IPS DF 4.7 (cell line): Measurements from ENCODE around the gene FHOD3.
"Not testable (repeated sequence)": the region's sequence is repeated elsewhere in the genome, so short reads cannot be mapped to it uniquely, and the experiment has no call there.

Source experiments
- DNase-seq: peaks from one replicate; pipeline ENCODE4 v3.0.0-alpha.2; 2013; ENCODE audit warnings: low spot score; ENCODE audit errors: extremely low read depth

Gene FHOD3

GRCh38 chr18:36449451-36449850, 151.9 kb downstream of the FHOD3 start:
- no peak for DNase-seq

DNA sequence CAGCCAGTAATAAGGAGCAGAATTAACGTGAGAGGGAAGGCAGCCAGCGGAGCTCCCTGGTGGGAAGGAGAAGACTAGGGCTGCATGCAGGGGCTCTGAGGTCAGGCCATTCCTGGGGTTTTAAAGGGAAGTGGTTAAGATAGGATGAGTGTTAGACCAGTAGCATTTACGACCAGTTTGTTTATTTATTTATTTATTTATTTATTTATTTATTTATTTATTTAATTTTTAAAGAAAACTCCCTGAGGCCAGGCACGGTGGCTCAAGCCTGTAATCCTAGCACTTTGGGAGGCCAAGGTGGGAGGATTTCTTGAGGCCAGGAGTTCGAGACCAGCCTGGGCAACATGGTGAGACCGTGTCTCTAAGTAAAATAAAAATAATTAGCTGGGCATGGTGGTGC, 152.8 kb downstream of the FHOD3 start:
- DNase-seq, result no peak

DNA sequence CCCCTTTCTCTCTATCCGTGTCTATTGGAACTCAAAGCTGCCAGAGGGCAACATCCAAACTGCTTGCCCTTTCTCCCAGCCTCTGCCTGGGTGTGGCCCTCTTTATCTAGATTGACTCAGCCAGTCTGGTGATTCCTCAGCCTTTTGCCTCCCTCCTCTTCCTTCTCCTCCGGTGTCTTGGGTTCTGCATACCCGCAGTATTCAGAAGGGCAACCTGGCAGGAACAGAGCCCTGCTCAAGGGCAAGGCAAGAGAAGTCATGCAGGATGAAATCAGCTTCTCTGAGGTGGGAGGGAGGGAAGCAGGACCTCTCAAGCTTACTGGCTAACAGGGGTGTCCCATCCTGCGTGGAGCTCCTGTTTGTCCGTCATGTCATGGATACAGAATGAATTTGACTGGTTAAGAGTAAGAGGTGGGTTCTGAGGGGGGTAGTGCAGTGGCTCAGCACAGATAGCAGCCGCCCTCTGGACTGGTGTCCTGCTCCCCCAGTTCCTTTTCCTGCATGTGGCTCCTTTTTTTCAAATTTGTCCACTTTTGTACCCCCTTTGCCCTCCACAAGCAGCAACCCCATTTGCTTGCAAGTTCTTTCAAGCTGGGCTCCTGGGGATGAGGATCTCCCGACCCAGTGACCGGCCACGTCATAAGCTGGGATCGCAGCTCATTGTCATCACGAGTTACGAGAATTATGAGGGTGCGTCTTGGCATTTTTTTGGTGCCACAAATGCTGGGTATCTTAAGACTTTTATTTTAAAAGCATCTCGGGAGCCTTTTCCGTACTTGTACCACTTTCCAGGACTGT, 154.1 kb downstream of the FHOD3 start:
- no peak for DNase-seq

- DNase-seq, result no peak
Observed at GRCh38 chr18:36454245-36454644, 156.7 kb downstream of the FHOD3 start.

DNA sequence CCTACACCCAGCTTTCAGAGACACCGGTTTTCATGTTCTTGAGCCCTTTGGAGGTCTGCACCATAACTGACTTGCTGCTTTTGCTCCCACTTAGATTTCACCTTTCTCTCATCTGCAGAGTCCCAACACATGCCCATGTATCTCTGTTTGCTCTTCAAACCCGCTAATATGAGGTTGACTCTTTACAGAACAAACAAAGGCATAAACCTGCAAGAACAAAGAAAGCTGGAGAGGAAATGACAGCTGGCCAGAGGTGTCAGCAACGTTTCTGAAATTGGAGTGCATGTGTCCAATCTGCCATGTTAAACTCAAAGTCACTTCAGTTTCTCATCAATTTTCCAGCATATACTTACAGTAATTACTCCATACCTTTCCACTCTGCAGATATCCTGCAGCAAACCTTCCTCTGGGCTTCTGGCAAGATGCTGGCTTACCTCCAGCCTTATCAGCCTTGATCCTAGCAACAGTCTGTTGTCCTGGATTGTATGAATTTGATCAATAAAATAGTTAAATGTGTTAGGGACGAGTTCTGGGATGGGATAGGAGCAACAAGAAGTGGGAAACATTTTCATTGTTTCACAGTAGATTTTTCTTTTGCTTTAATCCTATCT, 157.4 kb downstream of the FHOD3 start:
- no peak for DNase-seq

DNA sequence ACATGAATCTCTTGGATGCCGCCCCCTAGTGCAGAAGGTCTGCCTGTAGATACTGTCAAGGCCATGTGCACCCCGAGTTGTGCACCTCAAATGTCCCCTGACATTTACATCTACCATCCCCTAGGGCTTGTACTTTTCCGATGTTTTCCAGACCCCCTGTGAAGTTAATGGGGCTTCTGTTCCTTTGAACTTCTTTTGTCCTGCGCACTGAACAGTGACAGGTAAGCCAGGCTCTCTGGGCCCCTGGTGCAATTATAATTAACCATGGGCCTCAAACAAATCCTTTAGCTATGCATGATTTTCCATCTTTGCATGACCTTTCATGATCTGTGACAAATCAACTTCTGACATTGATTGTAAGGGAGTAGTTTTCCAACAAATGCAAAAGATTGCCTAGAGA, 158.4 kb downstream of the FHOD3 start:
- DNase-seq, result no peak

- DNase-seq, result no peak
Observed at GRCh38 chr18:36456622-36457021, 159.1 kb downstream of the FHOD3 start.

GRCh38 chr18:36457683-36458082, 160.2 kb downstream of the FHOD3 start:
- no peak for DNase-seq

GRCh38 chr18:36458306-36458705, 160.8 kb downstream of the FHOD3 start:
- no peak for DNase-seq

DNA sequence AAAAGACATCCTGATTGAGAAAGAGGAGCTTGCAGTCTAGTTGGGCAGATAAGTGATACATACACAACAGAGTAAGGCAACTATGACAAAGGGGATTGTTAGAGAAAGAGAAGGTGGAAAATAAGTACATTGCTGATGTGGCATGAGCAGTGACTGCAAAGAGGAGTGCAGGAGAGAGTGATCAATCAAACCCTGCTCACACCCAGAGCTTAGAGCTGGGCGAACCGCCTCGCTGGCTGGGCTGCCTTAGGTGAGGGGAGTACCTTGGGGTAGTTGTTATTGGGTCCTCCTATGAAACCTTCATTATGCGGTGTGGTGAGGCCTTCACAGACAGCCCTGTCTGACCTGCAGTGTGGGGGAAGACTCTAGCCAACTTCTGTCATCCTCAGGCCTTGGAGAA, 161.7 kb downstream of the FHOD3 start:
- no peak for DNase-seq

GRCh38 chr18:36459786-36460185, 162.3 kb downstream of the FHOD3 start:
- no peak for DNase-seq

GRCh38 chr18:36460324-36460850, 162.9 kb downstream of the FHOD3 start:
- DNase-seq, result no peak

DNA sequence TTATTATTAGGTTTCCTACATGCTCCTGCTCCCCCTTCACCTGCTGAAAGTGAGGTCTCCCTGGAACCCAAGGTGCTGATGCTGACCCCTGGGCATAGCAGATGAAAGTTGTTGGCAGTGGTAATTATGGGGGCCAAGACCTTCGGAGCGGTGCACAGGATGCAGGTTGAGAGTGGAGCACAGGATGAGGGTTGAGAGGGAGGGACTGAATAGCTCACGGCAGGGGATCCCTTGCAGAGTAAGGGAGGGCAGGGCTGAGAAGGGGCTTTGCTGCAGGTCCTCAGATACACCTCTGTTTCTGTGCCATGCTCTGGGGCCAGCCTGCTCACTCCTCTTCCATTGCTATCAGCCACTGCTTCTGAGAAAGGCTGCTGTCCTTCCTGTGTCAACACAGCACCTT, 163.3 kb downstream of the FHOD3 start:
- DNase-seq, result no peak

GRCh38 chr18:36461551-36461987, 164.1 kb downstream of the FHOD3 start:
- DNase-seq, result no peak

DNA sequence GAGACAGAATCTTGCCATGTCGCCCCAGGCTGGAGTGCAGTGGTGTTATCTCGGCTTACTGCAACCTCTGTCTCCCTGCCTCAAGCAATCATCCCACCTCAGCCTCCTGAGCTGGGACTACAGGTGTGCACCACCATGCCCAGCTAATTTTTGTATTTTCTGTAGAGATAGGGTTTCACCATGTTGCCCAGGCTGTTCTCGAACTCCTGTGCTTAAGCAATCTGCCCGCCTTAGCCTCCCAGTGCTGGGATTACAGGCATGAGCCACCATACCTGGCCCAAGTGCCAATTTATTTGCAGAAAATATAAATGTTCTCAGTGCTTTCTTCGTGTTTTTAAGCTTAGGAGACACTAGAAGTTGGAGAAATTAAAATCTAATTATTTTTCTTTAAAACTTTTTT, 166.0 kb downstream of the FHOD3 start:
- DNase-seq, result not testable (repeated sequence)

- no peak for DNase-seq
Observed at GRCh38 chr18:36464126-36464651, 166.7 kb downstream of the FHOD3 start.

DNA sequence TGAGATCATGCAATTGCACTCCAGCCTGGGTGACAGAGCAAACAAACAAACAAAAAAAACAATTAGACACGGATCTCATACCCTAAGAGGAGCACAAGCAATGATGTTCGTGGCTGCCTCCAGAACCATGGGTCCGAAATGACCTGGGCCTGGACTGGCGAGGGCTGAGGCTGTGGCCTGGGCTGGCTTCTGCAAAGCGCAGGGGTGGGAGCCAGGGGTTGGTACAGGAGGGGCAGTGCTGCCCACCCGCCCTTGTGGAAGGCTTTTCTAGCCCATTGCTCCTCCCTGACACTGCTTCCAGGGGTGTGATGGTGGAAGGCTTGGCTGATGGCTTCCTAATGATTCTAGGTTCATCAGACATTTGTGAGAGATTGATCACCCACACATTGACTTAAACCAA, 167.8 kb downstream of the FHOD3 start:
- DNase-seq, result no peak

DNA sequence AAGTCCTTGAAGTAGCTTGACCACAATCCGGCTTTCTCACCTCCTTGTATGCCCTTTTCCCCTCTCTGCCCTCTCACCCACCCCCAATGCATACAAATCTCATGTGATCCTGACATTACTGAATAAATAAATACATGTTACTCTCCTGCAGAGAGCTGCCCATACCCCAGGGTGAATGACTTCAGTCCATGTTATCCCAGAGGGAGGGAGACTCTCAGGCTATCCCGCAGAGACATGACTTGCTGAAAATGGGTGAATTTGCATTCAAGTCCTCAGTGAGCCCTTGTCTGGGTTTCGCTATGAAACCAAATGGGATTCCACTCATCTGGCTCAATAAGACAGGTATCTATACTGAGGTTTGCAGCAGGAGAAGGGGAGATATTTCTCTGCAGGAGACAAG, 168.5 kb downstream of the FHOD3 start:
- DNase-seq, result no peak

GRCh38 chr18:36467614-36468013, 170.1 kb downstream of the FHOD3 start:
- DNase-seq, result no peak

DNA sequence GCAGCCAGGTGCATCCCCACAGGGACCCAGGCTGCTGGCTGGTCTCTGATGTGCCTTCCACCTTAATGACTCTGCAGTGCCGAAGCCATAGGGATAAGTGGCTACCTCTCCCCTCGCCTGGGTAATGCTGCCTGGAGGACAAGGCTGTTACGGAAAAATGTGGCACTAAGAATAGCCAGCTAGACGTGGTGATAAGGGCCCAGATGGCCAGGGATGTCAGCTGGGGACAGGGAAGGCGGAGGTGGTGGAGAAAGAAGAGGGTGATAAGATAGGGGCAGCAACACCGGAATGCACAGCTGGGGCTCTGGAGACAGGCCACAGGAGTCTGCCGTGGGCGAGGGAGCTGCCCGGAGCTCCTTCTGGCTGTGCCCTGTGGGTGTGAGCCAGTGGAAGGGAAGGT, 170.6 kb downstream of the FHOD3 start:
- no peak for DNase-seq

GRCh38 chr18:36469461-36469860, 171.9 kb downstream of the FHOD3 start:
- DNase-seq, result no peak

GRCh38 chr18:36470896-36471295, 173.4 kb downstream of the FHOD3 start:
- no peak for DNase-seq

GRCh38 chr18:36471393-36471792, 173.9 kb downstream of the FHOD3 start:
- no peak for DNase-seq
